ENCODE measurements around the gene IGDCC3. TPM values are rescaled to one million over a fixed set of nuclear protein-coding genes. Genes with fewer than 3 reads are reported as not detected.

IGDCC3 gene
- total and polyA plus RNA-seq, 2 of the 8 experiments (the other 6 are each of a cell fraction or from before 2014, with no cell fraction given), result 26.8 to 45.7 TPM

DNA sequence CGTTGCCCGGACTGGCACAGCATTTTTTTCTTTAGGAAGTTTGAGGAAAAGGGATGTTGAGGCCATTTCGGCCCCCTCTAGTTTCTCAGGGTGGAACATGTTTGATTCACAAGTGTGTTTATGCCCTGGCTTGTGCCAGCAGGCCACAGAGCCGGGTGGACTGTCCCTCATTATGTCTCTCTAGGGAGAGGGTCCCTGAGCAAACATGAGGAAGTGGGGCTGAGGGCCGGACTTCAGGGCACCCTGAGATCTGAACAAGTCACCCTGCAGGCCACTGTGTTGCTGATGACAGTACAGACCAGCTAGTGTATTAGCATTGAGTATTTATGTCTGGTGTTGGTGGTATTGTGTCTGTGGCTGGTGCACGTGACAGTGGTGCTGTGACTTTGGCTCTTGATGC, 38.4 kb downstream of the IGDCC3 start:
- Histone ChIP-seq H4K91ac (replicated peaks; ENCODE audit: insufficient read length, low read length) (peak overlapping the region; percentile 52), H3K79me2 (ENCODE audit: control insufficient read depth in 1 of 2, insufficient read depth in 2 of 2, low read length in 2 of 2) (no peaks in the 10 kb centered on the region; a peak in 1 of 4 replicates), H3K23ac (ENCODE audit: insufficient read length) (no peak overlapping the region), H3K23me2 (ENCODE audit: low read depth, low read length) (no peaks in the 10 kb centered on the region), H2AFZ (ENCODE audit: low read length) (no peak overlapping the region), H2BK20ac (ENCODE audit: low read length) (no peak overlapping the region), H3K9ac (replicated peaks in 1 of 4; ENCODE audit: extremely low read depth in 1 of 4, low read depth in 3 of 4, low read length in 3 of 4) (0 out of 7 replicates have a peak overlapping the region, but pooled peaks of 1 of the 4 experiments have one; percentile 10), H2AK5ac (ENCODE audit: low read depth, low read length) (0 out of 2 replicates have a peak overlapping the region, but pooled peaks have one; percentile 82), H3K18ac (ENCODE audit: extremely low read depth, low read length) (peak overlapping the region; percentile 71), H3K27ac (ENCODE audit: low read depth, low read length) (no peak overlapping the region), H3K36me3 (ENCODE audit: control insufficient read depth in 2 of 4, insufficient read depth in 4 of 4, low read length in 3 of 4) (no peaks in the 10 kb centered on the region), H4K8ac (ENCODE audit: extremely low read depth, insufficient read depth, low read length) (no peak overlapping the region; the same call in 1 of the 2 replicates), H3K4me3 (ENCODE audit: extremely low read depth in 1 of 4, insufficient read depth in 2 of 4, low read depth in 3 of 4, low read length in 4 of 4) (no peak overlapping the region), H2BK12ac (ENCODE audit: low read depth, low read length) (peak overlapping the region; percentile 81; the same call in 1 of the 2 replicates), H3K79me1 (ENCODE audit: low read depth, low read length) (peaks cover 7% of the 10 kb centered on the region), H2BK15ac (ENCODE audit: low read length) (peak overlapping the region; percentile 96), H3K9me3 (ENCODE audit: insufficient read depth in 2 of 2, low read depth in 1 of 2, low read length in 1 of 2) (no peaks in the 10 kb centered on the region), H3K4me2 (ENCODE audit: insufficient read depth in 1 of 2, low read depth in 2 of 2, low read length in 2 of 2) (0 out of 4 replicates have a peak overlapping the region, but pooled peaks of 1 of the 2 experiments have one; percentile 5), H3K27me3 (replicated peaks in 1 of 4; ENCODE audit: control insufficient read depth in 3 of 4, extremely low read depth in 1 of 4, insufficient read depth in 3 of 4, low read length in 3 of 4) (no peaks in the 10 kb centered on the region), H2BK5ac (ENCODE audit: low read depth, low read length) (peak overlapping the region; percentile 71; the same call in 1 of the 2 replicates), H3K4me1 (replicated peaks in 1 of 4; ENCODE audit: control insufficient read depth in 3 of 4, insufficient read depth in 4 of 4, low read length in 3 of 4) (peaks cover 18 to 38% (median 29%) of the 10 kb centered on the region in 4 experiments), H3K14ac (ENCODE audit: insufficient read length) (no peak overlapping the region), H4K20me1 (replicated peaks in 1 of 2; ENCODE audit: control insufficient read depth in 1 of 2, insufficient read depth in 2 of 2, low read length in 2 of 2) (peaks cover 4 to 6% of the 10 kb centered on the region in 2 experiments), H2BK120ac (replicated peaks; ENCODE audit: low read depth, low read length) (no peak overlapping the region), H4K5ac (ENCODE audit: insufficient read length, low read depth, low read length) (peak overlapping the region; percentile 45), H3K56ac (replicated peaks; ENCODE audit: insufficient read length, low read depth, low read length) (no peak overlapping the region), H3K4ac (replicated peaks; ENCODE audit: insufficient read length, low read depth, low read length) (peak overlapping the region; percentile 48)
- no peak for DNase-seq (ENCODE audit: low read depth in 1 of 2, low spot score in 2 of 2)
- ChIA-PET POLR2A (ENCODE audit: partially characterized antibody) (interaction anchor here (0.9 to 3.7 kb wide), 4 partner anchors 27 to 40 kb away, joined by 3 to 20 read pairs (median 3); partner anchors contain the start of gene IGDCC3), CTCF (ENCODE audit: partially characterized antibody) (interaction anchor here (0.8 to 5.5 kb wide), 11 partner anchors 10 to 52 kb away, joined by 3 to 50 read pairs (median 4); no protein-coding TSS in a partner anchor)
- TF ChIP-seq ASH2L (IDR thresholded peaks at IDR 0.05; ENCODE audit: low read length) (no peak), BCL11A (IDR thresholded peaks at IDR 0.05; ENCODE audit: low read depth in 2 of 2, low read length in 2 of 2) (no peak), TBP (IDR thresholded peaks at IDR 0.05; ENCODE audit: low read depth, low read length) (no peak)
- FAIRE-seq, result no peak
- 93% methylated on average over 6 of the region's 6 CpGs; no CpG with 5 or more reads in 1 of the 2 experiments for WGBS, 2 experiments (ENCODE audit: extremely low coverage in 1 of 2, insufficient coverage in 1 of 2, insufficient read length in 1 of 2, insufficient replicate concordance in 2 of 2, low coverage in 1 of 2, low lambda C conversion rate in 2 of 2, missing lambda C conversion rate in 1 of 2)

Measured in H1 (cell line).